GM18499 (cell line): ENCODE results near the gene SCARF1.

Experiments used
- ATAC-seq: cut with Tn5 transposase; IDR thresholded peaks from one replicate; pipeline ENCODE4 v1.9.1; 2021; ENCODE audit warnings: moderate number of reproducible peaks; ENCODE audit not compliant: insufficient read depth, unreplicated experiment

Gene SCARF1

GRCh38 chr17:1629504-1630310 lies 15.8 kb downstream of the SCARF1 start:
- ATAC-seq, result no peak

GRCh38 chr17:1628856-1629503 lies 16.6 kb downstream of the SCARF1 start:
- ATAC-seq, result no peak

GRCh38 chr17:1627982-1628855 lies 17.3 kb downstream of the SCARF1 start, which contains the start of gene SLC43A2:
Gene SLC43A2 (minus strand): TSS chr17:1628834. CDS start chr17:1627874, 960 bp downstream.
- ATAC-seq, result no peak

GRCh38 chr17:1627182-1627981 lies 18.1 kb downstream of the SCARF1 start:
- ATAC-seq, result no peak

GRCh38 chr17:1626333-1626732 lies 19.2 kb downstream of the SCARF1 start:
- ATAC-seq, result no peak

- no peak for ATAC-seq
Observed at GRCh38 chr17:1625581-1625980, 20.0 kb downstream of the SCARF1 start.

GRCh38 chr17:1625053-1625452 lies 20.5 kb downstream of the SCARF1 start:
- no peak for ATAC-seq

GRCh38 chr17:1624650-1625049 lies 20.9 kb downstream of the SCARF1 start:
- no peak for ATAC-seq

- no peak for ATAC-seq
Observed at GRCh38 chr17:1623057-1623630, 22.4 kb downstream of the SCARF1 start.

- ATAC-seq, result no peak
Observed at GRCh38 chr17:1621273-1621954, 24.1 kb downstream of the SCARF1 start.

- no peak for ATAC-seq
Observed at GRCh38 chr17:1620486-1620885, 25.0 kb downstream of the SCARF1 start.

GRCh38 chr17:1617620-1618174 lies 27.8 kb downstream of the SCARF1 start:
- no peak for ATAC-seq

- no peak for ATAC-seq
Observed at GRCh38 chr17:1616101-1616500, 29.4 kb downstream of the SCARF1 start.

GRCh38 chr17:1612400-1612799 lies 33.1 kb downstream of the SCARF1 start:
- ATAC-seq, result no peak

- no peak for ATAC-seq
Observed at GRCh38 chr17:1611715-1612114, 33.8 kb downstream of the SCARF1 start.

- ATAC-seq, result no peak
Observed at GRCh38 chr17:1608676-1609075, 36.9 kb downstream of the SCARF1 start.

GRCh38 chr17:1607971-1608320 lies 37.6 kb downstream of the SCARF1 start:
- no peak for ATAC-seq

GRCh38 chr17:1606352-1606985 lies 39.1 kb downstream of the SCARF1 start:
- ATAC-seq, result no peak
